Natural killer cell (primary cell): Measurements from ENCODE around the gene HSF2. TPM values are rescaled to one million over a fixed set of nuclear protein-coding genes. Genes with fewer than 3 reads are reported as not detected.

Experiments used
- ATAC-seq, 3 donors: fragments of 150-1000 bp in 2 of 3; fragments of 200-7000 bp in 1 of 3; cut with Tn5 transposase; 1 replicate in 1 of 3; 2 replicates in 2 of 3; pipeline ENCODE4 v1.10.0; 2021; ENCODE audit warnings: mild to moderate bottlenecking in 2 of 3, moderate library complexity in 2 of 3
- DNase-seq, 2 donors: peaks; one replicate each; pipeline versions ENCODE4 v3.0.0 to v3.0.0-alpha.2; 2013 to 2021; ENCODE audit warnings: mixed read lengths in 1 of 2
- H3K27ac ChIP-seq: one replicate; pipeline ENCODE4 v1.5.1; 2013; ENCODE audit warnings: mild to moderate bottlenecking, low read length
- H3K27me3 ChIP-seq: one replicate; pipeline ENCODE4 v1.6.1; 2013; ENCODE audit warnings: low read length; ENCODE audit not compliant: control insufficient read depth, insufficient read depth
- H3K36me3 ChIP-seq: one replicate; pipeline ENCODE4 v1.6.1; 2013; ENCODE audit warnings: low read length; ENCODE audit not compliant: control insufficient read depth, insufficient read depth
- H3K4me1 ChIP-seq: one replicate; pipeline ENCODE4 v1.6.1; 2013; ENCODE audit warnings: low read length; ENCODE audit not compliant: control insufficient read depth, insufficient read depth
- H3K4me3 ChIP-seq: one replicate; pipeline ENCODE4 v1.5.1; 2013; ENCODE audit warnings: low read length
- H3K9me3 ChIP-seq: one replicate; pipeline ENCODE4 v1.6.1; 2013; ENCODE audit warnings: low read length; ENCODE audit not compliant: control insufficient read depth, insufficient read depth
- H3K27ac Mint-ChIP-seq, 2 donors: one replicate each; pipeline ENCODE4 v1.8.0; 2022; ENCODE audit warnings: mild to moderate bottlenecking in 2 of 2, mixed read lengths in 2 of 2, moderate library complexity in 1 of 2
- H3K27me3 Mint-ChIP-seq, 2 donors: one replicate each; pipeline ENCODE4 v1.8.0; 2022; ENCODE audit warnings: low read depth in 2 of 2, mixed read lengths in 2 of 2
- H3K36me3 Mint-ChIP-seq: one replicate; pipeline ENCODE4 v1.8.0; 2022; ENCODE audit warnings: mixed read lengths
- H3K4me1 Mint-ChIP-seq, 2 donors: one replicate each; pipeline ENCODE4 v1.8.0; 2022; ENCODE audit warnings: mixed read lengths in 2 of 2
- H3K4me3 Mint-ChIP-seq: one replicate; pipeline ENCODE4 v1.8.0; 2022; ENCODE audit warnings: mild to moderate bottlenecking, moderate library complexity, mixed read lengths
- H3K9me3 Mint-ChIP-seq, 2 donors: one replicate each; pipeline ENCODE4 v1.8.0; 2022; ENCODE audit warnings: mixed read lengths in 2 of 2
- CTCF ChIP-seq: fragments of 200-600 bp; IDR thresholded peaks from one replicate; pipeline ENCODE4 v1.8.0; 2022; ENCODE audit warnings: antibody characterized with exemption
- whole genome bisulfite sequencing: methylation state at CpG from one replicate; pipeline ENCODE4 v1.1.7; 2013; ENCODE audit warnings: missing lambda C conversion rate; ENCODE audit not compliant: insufficient coverage; 5-methylcytosine and 5-hydroxymethylcytosine counted together
- intact Hi-C: fragments of 100-400 bp; cut with micrococcal nuclease; formaldehyde crosslinking; loops from one replicate; pipeline ENCODE4 v1.14.2; 2022
- total RNA-seq, 4 donors: library from RNA; stranded (reverse); fragments of 120-200 nt in 1 of 4; gene quantifications; one replicate each; pipeline versions ENCODE4 v1.2.3 to v1.2.4, GENCODE V29; 2013 to 2022

HSF2 gene
- total RNA-seq, 3 donors from 2014 or later (not counting 1 experiment from before 2014, with no cell fraction given), result 16.4 to 23.5 (median 21.1) TPM

DNA sequence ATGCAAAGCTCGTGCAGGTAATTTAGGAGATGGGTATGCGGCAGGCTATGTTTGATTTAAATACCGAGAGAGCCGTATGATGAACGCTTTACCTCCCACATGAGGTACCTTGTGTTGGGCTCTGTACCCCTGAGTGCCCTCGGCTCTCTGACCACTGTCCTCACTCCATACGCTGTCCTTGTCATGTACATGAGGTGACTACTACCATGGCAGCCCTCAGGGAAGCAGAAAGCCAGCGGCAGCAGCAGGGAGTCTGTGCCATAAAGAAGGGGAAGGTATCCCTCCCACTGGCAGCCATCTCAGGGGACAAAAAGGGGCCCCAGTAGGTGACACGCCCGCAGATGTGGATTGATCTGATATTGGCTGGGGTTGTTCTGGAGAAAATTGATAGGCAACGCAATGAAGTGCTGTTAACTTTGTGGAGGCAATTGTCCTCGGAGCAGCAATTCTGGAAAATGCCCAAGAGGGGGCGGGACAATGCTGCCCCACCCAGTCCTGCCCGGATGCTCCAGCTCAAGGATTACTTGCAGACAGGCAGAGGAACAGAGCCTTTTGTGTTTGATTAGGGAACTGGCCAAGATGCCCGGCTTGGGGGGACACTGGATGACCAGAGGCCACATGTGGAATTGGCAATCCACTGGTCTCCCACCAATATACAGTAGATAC, 38.0 kb upstream of the HSF2 start:
- WGBS, result 86% methylated on average over 15 of the region's 15 CpGs
- no peaks in the 10 kb centered on the region for H3K27me3 ChIP-seq

DNA sequence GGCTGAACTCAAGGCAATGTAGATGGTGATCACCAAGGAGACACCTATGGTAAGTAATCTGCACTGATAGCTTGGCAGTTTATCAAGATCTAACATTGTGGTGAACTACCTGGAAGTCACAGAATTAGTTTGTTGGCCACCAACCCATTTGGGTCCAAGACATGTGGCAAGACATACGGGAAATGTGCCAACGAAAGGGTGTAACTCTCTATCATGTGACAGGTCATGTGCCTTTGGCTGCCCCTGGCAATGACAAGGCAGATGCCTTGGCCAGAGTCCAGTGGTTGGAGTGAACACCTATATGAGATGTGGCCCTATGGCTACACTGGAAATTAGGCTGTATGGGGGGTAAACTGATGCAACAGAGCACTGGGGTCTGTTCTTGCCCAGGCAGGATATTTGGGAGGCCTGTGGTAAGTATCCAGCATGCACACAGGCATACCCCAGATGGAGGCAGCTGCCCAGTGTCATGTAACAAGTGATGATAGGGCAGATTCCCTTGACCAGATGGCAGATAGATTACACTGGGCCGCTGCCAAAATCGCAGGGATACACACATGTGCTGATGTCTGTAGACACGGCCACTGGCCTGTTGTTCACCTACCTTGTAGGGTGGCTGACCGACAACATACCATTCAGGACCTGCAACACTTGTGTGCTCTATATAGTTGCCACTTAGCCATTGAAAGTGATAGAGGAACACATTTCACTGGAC, 35.5 kb upstream of the HSF2 start:
- H3K27me3 Mint-ChIP-seq, result peaks cover 7 to 8% of the 10 kb centered on the region in 2 donors
- Histone ChIP-seq H3K27me3 (no peaks in the 10 kb centered on the region), H3K9me3 (no peaks in the 10 kb centered on the region), H3K4me1 (no peaks in the 10 kb centered on the region), H3K4me3 (no peak overlapping the region), H3K36me3 (no peaks in the 10 kb centered on the region), H3K27ac (no peak overlapping the region)
- H3K36me3 Mint-ChIP-seq, result no peaks in the 10 kb centered on the region
- no peaks in the 10 kb centered on the region for H3K9me3 Mint-ChIP-seq
- 86% methylated on average over 6 of the region's 6 CpGs for WGBS
- H3K4me1 Mint-ChIP-seq, result no peaks in the 10 kb centered on the region
- H3K27ac Mint-ChIP-seq, result no peak overlapping the region
- ATAC-seq (no peak), DNase-seq (no peak)
- no peak overlapping the region for H3K4me3 Mint-ChIP-seq
- TF ChIP-seq CTCF, result no peak
- intact Hi-C loops, result no loop called here

More for the DNA sequence above, 38.0 kb upstream of the HSF2 start:
- Histone ChIP-seq H3K4me1 (no peaks in the 10 kb centered on the region), H3K36me3 (no peaks in the 10 kb centered on the region), H3K4me3 (no peak overlapping the region), H3K9me3 (no peaks in the 10 kb centered on the region), H3K27ac (no peak overlapping the region)
- Mint-ChIP-seq H3K9me3 (no peaks in the 10 kb centered on the region), H3K27me3 (peaks cover 7 to 11% of the 10 kb centered on the region in 2 donors), H3K4me1 (no peaks in the 10 kb centered on the region), H3K27ac (no peak overlapping the region), H3K4me3 (no peak overlapping the region), H3K36me3 (no peaks in the 10 kb centered on the region)
- TF ChIP-seq CTCF, result no peak
- intact Hi-C loops, result no loop called here
- DNase-seq (no peak), ATAC-seq (no peak)

DNA sequence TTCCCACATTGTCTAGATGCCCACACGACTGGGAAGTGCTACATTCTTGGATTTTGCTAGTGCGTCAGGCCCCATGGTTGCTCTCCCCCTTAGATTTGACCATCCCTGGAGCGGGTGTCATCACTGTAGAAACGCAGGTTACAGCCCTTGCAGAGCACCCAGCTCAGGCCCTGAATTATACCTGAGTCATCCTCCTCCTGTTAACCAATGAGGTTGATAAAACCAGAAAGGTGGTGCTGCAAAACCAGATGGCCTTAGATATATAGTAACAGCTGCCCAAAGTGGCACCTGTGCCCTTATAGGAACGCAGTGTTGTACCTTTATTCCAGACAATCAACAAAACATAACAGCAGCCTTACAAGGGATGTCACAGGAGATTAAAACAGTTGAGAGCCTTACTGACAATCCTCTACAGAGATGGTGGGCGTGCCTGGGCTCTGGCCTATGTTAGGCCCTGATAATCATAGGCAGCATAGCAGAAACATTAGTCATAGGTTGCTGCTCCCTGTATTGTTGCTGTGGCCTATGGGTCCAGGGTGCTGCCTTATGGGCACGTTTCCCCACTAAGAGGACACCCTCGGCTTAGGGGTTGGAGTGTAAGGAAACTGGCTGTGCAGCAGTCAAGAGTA, 33.6 kb upstream of the HSF2 start:
- ATAC-seq, result no peak
- no peak overlapping the region for H3K27ac Mint-ChIP-seq

More for the DNA sequence above, 33.6 kb upstream of the HSF2 start:
- Histone ChIP-seq H3K4me1 (no peaks in the 10 kb centered on the region), H3K4me3 (no peak overlapping the region), H3K36me3 (no peaks in the 10 kb centered on the region), H3K27ac (no peak overlapping the region), H3K27me3 (no peaks in the 10 kb centered on the region), H3K9me3 (no peaks in the 10 kb centered on the region)
- H3K27me3 Mint-ChIP-seq, result peaks cover 4 to 11% of the 10 kb centered on the region in 2 donors
- no peaks in the 10 kb centered on the region for H3K9me3 Mint-ChIP-seq
- no peaks in the 10 kb centered on the region for H3K36me3 Mint-ChIP-seq
- intact Hi-C loops, result no loop called here
- WGBS, result 85% methylated on average over 8 of the region's 8 CpGs
- no peak for TF ChIP-seq CTCF
- no peak overlapping the region for H3K4me3 Mint-ChIP-seq
- no peaks in the 10 kb centered on the region for H3K4me1 Mint-ChIP-seq
- DNase-seq, result no peak
